Naive B cell (primary cell): ENCODE measurements around the gene UNC13D. TPM values are rescaled to one million over a fixed set of nuclear protein-coding genes. Genes with fewer than 3 reads are reported as not detected.
A peak's percentile ranks its signal among the peaks of the same experiment; 100 is the strongest.
"Not testable (repeated sequence)": the region's sequence is repeated elsewhere in the genome, so short reads cannot be mapped to it uniquely, and the experiment has no call there.

Experiments used
- ATAC-seq, 2 donors: fragments of 150-1000 bp; cut with Tn5 transposase; 2 replicates each; pipeline ENCODE4 v1.10.0; 2021; ENCODE audit warnings: low read depth in 2 of 2, mild to moderate bottlenecking in 2 of 2, moderate library complexity in 2 of 2
- DNase-seq: peaks from one replicate; pipeline ENCODE4 v3.0.0; 2022
- H3K27ac Mint-ChIP-seq, 6 donors: one replicate each; pipeline ENCODE4 v1.8.0; 2020 to 2022; ENCODE audit warnings: mild to moderate bottlenecking in 6 of 6, mixed read lengths in 6 of 6, moderate library complexity in 5 of 6, inconsistent platforms in 2 of 6
- H3K27me3 Mint-ChIP-seq, 3 donors: one replicate each; pipeline ENCODE4 v1.8.0; 2021 to 2022; ENCODE audit warnings: mixed read lengths in 3 of 3, mild to moderate bottlenecking in 1 of 3
- H3K36me3 Mint-ChIP-seq, 2 donors: one replicate each; pipeline ENCODE4 v1.8.0; 2020 to 2022; ENCODE audit warnings: mixed read lengths in 2 of 2, inconsistent platforms in 1 of 2, mild to moderate bottlenecking in 1 of 2
- H3K4me1 Mint-ChIP-seq, 3 donors: one replicate each; pipeline ENCODE4 v1.8.0; 2020 to 2022; ENCODE audit warnings: mixed read lengths in 3 of 3, inconsistent platforms in 1 of 3, mild to moderate bottlenecking in 1 of 3, moderate library complexity in 1 of 3
- H3K4me3 Mint-ChIP-seq, 8 donors: one replicate each; pipeline ENCODE4 v1.8.0; 2020 to 2022; ENCODE audit warnings: mild to moderate bottlenecking in 8 of 8, mixed read lengths in 8 of 8, moderate library complexity in 8 of 8, inconsistent platforms in 2 of 8
- H3K9me3 Mint-ChIP-seq, 7 donors: one replicate each; pipeline ENCODE4 v1.8.0; 2020 to 2022; ENCODE audit warnings: mixed read lengths in 7 of 7, mild to moderate bottlenecking in 5 of 7, inconsistent platforms in 2 of 7, moderate library complexity in 1 of 7
- polyA plus RNA-seq, 6 donors: library from polyadenylated mRNA; unstranded; fragments of 300-500 nt; fragmentation: Illumina TruSeq; gene quantifications; one replicate each; pipeline ENCODE4 v1.2.3, GENCODE V29; 2021; ENCODE audit warnings: low read depth in 6 of 6

Gene UNC13D
- polyA plus RNA-seq, 6 donors from 2014 or later, result 11.5 to 31.5 (median 20.5) TPM

DNA sequence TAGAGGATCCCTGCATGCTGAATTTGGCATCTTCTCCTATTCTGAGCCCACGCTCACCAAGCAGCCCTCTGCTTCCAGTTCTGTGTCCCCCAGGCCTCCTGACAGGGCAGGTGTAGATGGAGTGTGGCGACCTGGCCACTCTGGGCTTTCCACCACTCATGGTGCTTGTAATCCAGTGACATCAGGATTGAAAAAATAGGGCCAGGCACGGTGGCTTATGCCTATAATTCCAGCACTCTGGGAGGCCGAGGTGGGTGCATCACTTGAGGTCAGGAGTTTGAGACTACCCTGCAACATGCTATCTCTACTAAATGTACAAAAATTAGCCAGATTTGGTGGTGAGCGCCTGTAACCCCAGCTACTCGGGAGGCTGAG is 30.2 kb downstream of the UNC13D start:
- peaks cover 0 to 8% of the 10 kb centered on the region in 2 donors for H3K36me3 Mint-ChIP-seq
- H3K27me3 Mint-ChIP-seq, result no peaks in the 10 kb centered on the region
- H3K4me1 Mint-ChIP-seq, result peaks cover 0 to 5% (median 4%) of the 10 kb centered on the region in 3 donors
- DNase-seq (no peak), ATAC-seq (no peak)
- H3K27ac Mint-ChIP-seq, result peak overlapping the region in 1 of 6 donors; percentile 48
- H3K9me3 Mint-ChIP-seq, result no peaks in the 10 kb centered on the region
- H3K4me3 Mint-ChIP-seq, result no peak overlapping the region

GRCh38 chr17:75813081-75814020 is 30.9 kb downstream of the UNC13D start:
- DNase-seq (no peak), ATAC-seq (no peak)
- Mint-ChIP-seq H3K27me3 (no peaks in the 10 kb centered on the region), H3K36me3 (peaks cover 0 to 2% of the 10 kb centered on the region in 2 donors), H3K4me3 (no peak overlapping the region), H3K9me3 (no peaks in the 10 kb centered on the region), H3K4me1 (peaks cover 1 to 8% (median 4%) of the 10 kb centered on the region in 3 donors), H3K27ac (no peak overlapping the region)

DNA sequence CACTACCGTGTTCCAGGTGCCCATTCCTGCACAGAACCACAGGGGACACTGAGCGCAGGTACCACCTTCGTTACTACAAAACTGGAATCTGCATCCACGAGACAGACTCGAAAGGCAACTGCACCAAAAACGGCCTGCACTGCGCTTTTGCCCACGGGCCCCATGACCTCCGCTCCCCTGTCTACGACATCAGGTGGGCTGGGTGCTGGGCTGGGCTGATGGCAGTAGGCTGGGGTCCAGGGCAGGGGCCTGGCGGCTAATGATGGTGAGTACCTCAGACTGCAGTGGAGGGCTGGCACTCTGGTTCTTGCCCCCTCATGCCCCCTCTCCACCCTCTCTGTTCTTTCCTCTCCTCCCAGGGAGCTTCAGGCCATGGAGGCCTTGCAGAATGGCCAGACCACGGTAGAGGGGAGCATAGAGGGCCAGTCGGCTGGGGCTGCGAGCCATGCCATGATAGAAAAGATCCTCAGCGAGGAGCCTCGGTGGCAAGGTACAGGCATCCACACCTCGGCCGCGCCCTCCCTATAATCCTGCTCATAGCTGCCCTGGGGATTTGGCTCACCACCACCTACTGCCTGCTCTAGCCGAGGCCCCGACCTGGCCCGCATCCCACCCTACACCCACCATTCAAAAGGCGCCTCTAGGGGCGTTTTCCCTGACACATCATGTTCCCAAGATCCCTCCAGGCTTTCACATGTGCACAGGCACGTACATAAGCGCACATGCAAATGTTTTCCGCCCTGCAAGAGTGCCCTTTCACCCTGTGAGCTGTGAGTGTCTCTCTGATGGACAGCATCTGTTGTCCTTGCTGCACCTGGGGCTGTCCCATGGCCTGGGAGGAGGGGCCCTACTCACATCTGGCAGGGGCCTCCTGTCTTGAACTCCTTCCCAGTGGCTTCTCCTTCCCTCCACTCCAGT is 31.8 kb downstream of the UNC13D start:
- H3K4me1 Mint-ChIP-seq, result peaks cover 5 to 14% (median 6%) of the 10 kb centered on the region in 3 donors
- H3K9me3 Mint-ChIP-seq, result no peaks in the 10 kb centered on the region
- no peak overlapping the region for H3K27ac Mint-ChIP-seq
- H3K36me3 Mint-ChIP-seq, result no peaks in the 10 kb centered on the region
- no peak overlapping the region for H3K4me3 Mint-ChIP-seq
- no peaks in the 10 kb centered on the region for H3K27me3 Mint-ChIP-seq
- ATAC-seq (no peak), DNase-seq (no peak)

DNA sequence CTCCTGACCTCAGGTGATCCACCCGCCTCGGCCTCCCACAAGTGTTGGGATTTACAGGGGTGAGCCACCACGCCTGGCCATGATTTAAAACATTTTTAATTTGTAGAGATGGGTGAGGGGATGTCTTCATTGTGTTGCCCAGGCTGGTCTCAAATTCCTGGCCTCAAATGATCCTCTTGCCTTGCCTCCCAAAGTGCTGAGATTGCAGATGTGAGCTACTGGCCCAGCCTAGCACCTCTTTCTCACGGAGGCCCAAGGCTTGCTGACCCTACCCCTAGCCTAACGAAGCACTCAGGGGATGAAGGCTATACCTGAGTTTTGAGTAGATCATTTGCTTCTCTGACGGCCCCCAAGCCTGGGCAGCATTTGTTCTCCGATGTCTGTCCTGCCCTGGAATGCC is 33.0 kb downstream of the UNC13D start:
- Mint-ChIP-seq H3K4me1 (peaks cover 5 to 14% (median 6%) of the 10 kb centered on the region in 3 donors), H3K36me3 (no peaks in the 10 kb centered on the region), H3K9me3 (no peaks in the 10 kb centered on the region), H3K4me3 (no peak overlapping the region), H3K27ac (no peak overlapping the region), H3K27me3 (no peaks in the 10 kb centered on the region)
- ATAC-seq (no peak), DNase-seq (no peak)

GRCh38 chr17:75810756-75811155 is 33.4 kb downstream of the UNC13D start:
- H3K36me3 Mint-ChIP-seq, H3K4me3 Mint-ChIP-seq, DNase-seq, ATAC-seq, H3K9me3 Mint-ChIP-seq, H3K27ac Mint-ChIP-seq, H3K27me3 Mint-ChIP-seq: not testable (repeated sequence)
- H3K4me1 Mint-ChIP-seq, result peaks cover 5 to 14% (median 6%) of the 10 kb centered on the region in 3 donors

DNA sequence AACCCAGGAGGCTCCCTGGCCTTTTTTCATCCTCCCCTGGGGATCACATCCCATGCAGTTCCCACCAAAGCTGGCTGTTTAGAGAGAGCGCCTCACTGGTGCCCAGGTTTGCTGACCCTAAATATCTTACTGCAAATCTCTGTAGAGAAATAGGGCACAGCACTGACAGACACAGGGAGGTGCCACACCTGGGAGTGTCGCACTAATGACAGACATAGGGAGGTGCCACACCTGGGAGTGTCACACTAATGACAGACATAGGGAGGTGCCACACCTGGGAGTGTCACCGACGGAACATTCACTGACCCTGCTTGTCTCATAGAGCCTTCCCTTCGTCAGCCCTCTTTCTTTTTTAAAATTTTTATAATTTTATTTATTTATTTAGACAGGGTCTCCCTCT is 34.0 kb downstream of the UNC13D start:
- no peak for ATAC-seq
- no peaks in the 10 kb centered on the region for H3K9me3 Mint-ChIP-seq
- H3K4me3 Mint-ChIP-seq, result no peak overlapping the region
- no peaks in the 10 kb centered on the region for H3K27me3 Mint-ChIP-seq
- H3K4me1 Mint-ChIP-seq, result peaks cover 5 to 14% (median 6%) of the 10 kb centered on the region in 3 donors
- DNase-seq, result no peak
- H3K36me3 Mint-ChIP-seq, result no peaks in the 10 kb centered on the region
- H3K27ac Mint-ChIP-seq, result no peak overlapping the region

DNA sequence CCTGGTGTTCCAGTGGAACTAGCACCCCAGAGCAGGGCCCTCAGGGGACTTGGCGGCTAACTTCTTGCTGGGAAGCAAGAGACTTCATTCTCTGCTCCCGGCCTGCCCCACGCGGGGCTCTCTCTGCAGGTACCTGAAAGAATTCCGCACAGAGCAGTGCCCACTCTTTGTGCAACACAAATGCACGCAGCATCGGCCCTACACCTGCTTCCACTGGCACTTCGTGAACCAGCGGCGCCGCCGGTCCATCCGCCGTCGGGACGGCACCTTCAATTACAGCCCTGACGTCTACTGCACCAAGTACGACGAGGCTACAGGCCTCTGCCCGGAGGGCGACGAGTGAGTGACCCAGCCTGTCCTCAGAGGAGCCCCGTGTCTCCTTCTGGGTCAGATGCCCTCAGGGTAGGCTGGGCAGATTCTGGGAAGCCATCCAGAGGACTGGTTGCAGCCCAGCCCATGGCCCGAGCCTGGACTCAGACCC is 34.5 kb downstream of the UNC13D start:
- H3K27ac Mint-ChIP-seq, result no peak overlapping the region
- H3K4me3 Mint-ChIP-seq, result no peak overlapping the region
- H3K9me3 Mint-ChIP-seq, result no peaks in the 10 kb centered on the region
- no peaks in the 10 kb centered on the region for H3K36me3 Mint-ChIP-seq
- no peak for ATAC-seq
- no peak for DNase-seq
- peaks cover 5 to 14% (median 6%) of the 10 kb centered on the region in 3 donors for H3K4me1 Mint-ChIP-seq
- no peaks in the 10 kb centered on the region for H3K27me3 Mint-ChIP-seq

GRCh38 chr17:75808905-75809621 is 35.1 kb downstream of the UNC13D start:
- peak overlapping the region in 3 of 6 donors; percentile 42 to 88 (median 65) for H3K27ac Mint-ChIP-seq
- no peak overlapping the region for H3K4me3 Mint-ChIP-seq
- DNase-seq, result no peak
- H3K9me3 Mint-ChIP-seq, result no peaks in the 10 kb centered on the region
- peaks cover 7 to 14% (median 9%) of the 10 kb centered on the region in 3 donors for H3K4me1 Mint-ChIP-seq
- H3K36me3 Mint-ChIP-seq, result no peaks in the 10 kb centered on the region
- H3K27me3 Mint-ChIP-seq, result no peaks in the 10 kb centered on the region
- peak in 1 of 2 donors; percentile 47 for ATAC-seq

DNA sequence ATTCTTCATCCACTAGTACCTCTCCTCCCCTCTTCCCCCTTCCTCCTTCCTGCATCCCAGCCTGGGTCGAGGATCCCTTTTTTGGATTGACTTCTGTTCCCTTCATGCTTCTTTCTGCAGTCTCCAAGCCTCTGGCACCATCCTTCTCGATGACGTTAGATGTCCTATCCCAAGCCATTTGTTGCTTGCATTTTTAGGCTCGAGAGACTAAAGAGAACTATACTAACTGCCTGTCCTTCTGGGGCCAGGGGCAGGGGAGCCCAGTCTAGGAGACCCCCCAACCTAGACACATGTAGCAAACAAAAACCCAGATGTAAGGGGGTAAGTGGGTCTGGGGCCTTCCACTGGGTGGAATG is 35.7 kb downstream of the UNC13D start:
- peak overlapping the region in 4 of 6 donors; percentile 42 to 96 (median 76) for H3K27ac Mint-ChIP-seq

GRCh38 chr17:75807861-75808260 is 36.3 kb downstream of the UNC13D start:
- no peaks in the 10 kb centered on the region for H3K9me3 Mint-ChIP-seq
- peaks cover 14 to 17% (median 16%) of the 10 kb centered on the region in 3 donors for H3K4me1 Mint-ChIP-seq
- ATAC-seq (no peak), DNase-seq (no peak)
- H3K27ac Mint-ChIP-seq, result peak overlapping the region in 1 of 6 donors; percentile 16
- no peaks in the 10 kb centered on the region for H3K36me3 Mint-ChIP-seq
- H3K27me3 Mint-ChIP-seq, result no peaks in the 10 kb centered on the region
- H3K4me3 Mint-ChIP-seq, result no peak overlapping the region

More for the DNA sequence above, 35.7 kb downstream of the UNC13D start:
- DNase-seq, result no peak
- H3K9me3 Mint-ChIP-seq, result no peaks in the 10 kb centered on the region
- H3K4me3 Mint-ChIP-seq, result no peak overlapping the region
- H3K36me3 Mint-ChIP-seq, result no peaks in the 10 kb centered on the region
- no peaks in the 10 kb centered on the region for H3K27me3 Mint-ChIP-seq
- no peak for ATAC-seq
- peaks cover 13 to 14% (median 14%) of the 10 kb centered on the region in 3 donors for H3K4me1 Mint-ChIP-seq

DNA sequence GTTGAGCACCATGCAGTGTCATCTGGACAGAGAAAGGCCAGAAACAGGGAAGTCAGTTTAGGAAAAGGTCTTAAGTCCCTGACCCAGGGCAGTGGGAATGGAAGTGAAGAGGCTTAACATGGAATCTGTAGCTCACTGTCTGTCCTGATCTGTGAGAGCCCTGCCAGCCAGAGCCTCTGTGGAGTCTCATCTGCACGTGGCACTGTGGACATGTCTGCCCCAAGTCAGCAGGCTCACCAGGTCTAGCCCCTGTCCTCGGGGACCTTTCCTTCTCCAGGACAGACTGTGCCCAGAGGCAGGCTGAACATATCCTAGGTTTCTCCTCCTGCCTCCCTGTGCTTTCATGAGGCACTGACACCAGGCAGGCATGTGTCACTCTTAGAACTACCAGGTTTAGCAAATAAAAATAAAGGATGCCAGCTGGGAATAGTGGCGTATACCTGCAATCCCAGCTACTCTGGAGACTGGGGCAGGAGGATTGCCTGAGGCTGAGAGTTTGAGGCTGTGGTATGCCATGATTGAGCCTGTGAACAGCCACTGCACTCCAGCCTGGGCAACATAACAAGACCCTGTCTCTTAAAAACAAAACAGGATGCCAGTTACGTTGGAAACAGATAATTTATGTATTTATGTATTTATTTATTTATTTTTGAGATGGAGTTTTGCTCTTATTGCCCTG is 37.2 kb downstream of the UNC13D start:
- Mint-ChIP-seq H3K4me3 (no peak overlapping the region), H3K27me3 (no peaks in the 10 kb centered on the region), H3K9me3 (no peaks in the 10 kb centered on the region), H3K4me1 (peaks cover 14 to 17% (median 16%) of the 10 kb centered on the region in 3 donors), H3K27ac (peak overlapping the region in 1 of 6 donors; percentile 70), H3K36me3 (no peaks in the 10 kb centered on the region)
- ATAC-seq, result no peak
- no peak for DNase-seq

GRCh38 chr17:75803883-75804282 is 40.3 kb downstream of the UNC13D start:
- ATAC-seq, result no peak
- Mint-ChIP-seq H3K36me3 (peaks cover 0 to 6% of the 10 kb centered on the region in 2 donors), H3K9me3 (no peaks in the 10 kb centered on the region), H3K4me1 (peaks cover 17 to 21% (median 20%) of the 10 kb centered on the region in 3 donors), H3K27me3 (no peaks in the 10 kb centered on the region), H3K4me3 (no peak overlapping the region), H3K27ac (no peak overlapping the region)
- DNase-seq, result no peak
